NCI-H1694 (cell line): Measurements from ENCODE around the gene MGAT3.
A peak's percentile ranks its signal among the peaks of the same experiment; 100 is the strongest.
"Not testable (repeated sequence)": the region's sequence is repeated elsewhere in the genome, so short reads cannot be mapped to it uniquely, and the experiment has no call there.

Experiments used
- DNase-seq: peaks from one replicate; lab custom pipeline; 2025; lab: John Stamatoyannopoulos, UW

Gene MGAT3

GRCh38 chr22:39513791-39514190, 57.0 kb downstream of the MGAT3 start:
- DNase-seq, result no peak

GRCh38 chr22:39514373-39514973, 57.7 kb downstream of the MGAT3 start:
- DNase-seq, result no peak

GRCh38 chr22:39515266-39516050, 58.6 kb downstream of the MGAT3 start:
- no peak for DNase-seq

GRCh38 chr22:39517470-39517869, 60.7 kb downstream of the MGAT3 start:
- no peak for DNase-seq

- no peak for DNase-seq
Observed at GRCh38 chr22:39518144-39518786, 61.5 kb downstream of the MGAT3 start.

GRCh38 chr22:39518996-39519680, 62.3 kb downstream of the MGAT3 start:
- DNase-seq, result no peak

GRCh38 chr22:39519681-39520225, 62.9 kb downstream of the MGAT3 start:
- DNase-seq, result peak; percentile 98

GRCh38 chr22:39520226-39521105, 63.7 kb downstream of the MGAT3 start, which contains the start of gene ATF4:
Gene ATF4 (plus strand): TSS chr22:39520562. CDS start chr22:39521446, 884 bp downstream.
- peak; percentile 90 for DNase-seq

- peak; percentile 31 for DNase-seq
Observed at GRCh38 chr22:39521106-39521885, 64.5 kb downstream of the MGAT3 start.

GRCh38 chr22:39522091-39522490, 65.3 kb downstream of the MGAT3 start:
- not testable (repeated sequence) for DNase-seq

- peak; percentile 45 for DNase-seq
Observed at GRCh38 chr22:39522567-39523300, 65.9 kb downstream of the MGAT3 start.

GRCh38 chr22:39524089-39524752, 67.4 kb downstream of the MGAT3 start:
- DNase-seq, result no peak

- no peak for DNase-seq
Observed at GRCh38 chr22:39524753-39525657, 68.2 kb downstream of the MGAT3 start.

- DNase-seq, result no peak
Observed at GRCh38 chr22:39525658-39525975, 68.8 kb downstream of the MGAT3 start.

- no peak for DNase-seq
Observed at GRCh38 chr22:39526736-39527171, 69.9 kb downstream of the MGAT3 start.

GRCh38 chr22:39527481-39527961, 70.7 kb downstream of the MGAT3 start:
- no peak for DNase-seq

GRCh38 chr22:39528080-39528661, 71.4 kb downstream of the MGAT3 start:
- peak; percentile 71 for DNase-seq
